Upper lobe of left lung (tissue), 4 donors: ENCODE measurements around the gene SLC24A1.

ENCODE experiments used
- CTCF ChIP-seq, 6 experiments: fragments of 450-650 bp in 4 of 6; fragments of 200-600 bp in 2 of 6; sonication (generic) in 2 of 6; IDR thresholded peaks; one replicate each; pipeline ENCODE4 v1.5.1; 2016 to 2019; ENCODE audit warnings: antibody characterized with exemption in 6 of 6
- EP300 ChIP-seq, 4 donors: sonication (generic); formaldehyde crosslinking; IDR thresholded peaks; one replicate each; pipeline ENCODE4 v1.5.1; 2017; ENCODE audit warnings: antibody characterized with exemption in 4 of 4, control low read depth in 2 of 4
- POLR2AphosphoS5 ChIP-seq, 2 donors: sonication (generic); formaldehyde crosslinking; IDR thresholded peaks; one replicate each; pipeline ENCODE4 v1.5.1; 2017; ENCODE audit warnings: antibody characterized with exemption in 2 of 2

GRCh38 chr15:65690778-65691177 is 69.0 kb downstream of the SLC24A1 start:
- no peak for TF ChIP-seq POLR2AphosphoS5 (IDR thresholded peaks at IDR 0.05)
- TF ChIP-seq CTCF (IDR thresholded peaks at IDR 0.05), result no peak
- TF ChIP-seq EP300 (IDR thresholded peaks at IDR 0.05), result no peak
